ENCODE measurements around the gene CABLES1.

GRCh38 chr18:23146861-23147469 is 11.7 kb downstream of the CABLES1 start:
- no peak for TF ChIP-seq POLR2AphosphoS5 (IDR thresholded peaks at IDR 0.05)
- no peak for TF ChIP-seq CTCF (IDR thresholded peaks at IDR 0.05)
- no peak for TF ChIP-seq POLR2A (IDR thresholded peaks at IDR 0.05)

All from transverse colon (tissue), 4 donors.